Ishikawa (cell line): ENCODE data around the gene FADS3.

Experiments used
- CEBPB ChIP-seq: IDR thresholded peaks from 2 replicates; pipeline ENCODE4 v1.6.1; 2012
- CREB1 ChIP-seq: IDR thresholded peaks from 2 replicates; pipeline ENCODE4 v1.6.1; 2012; ENCODE audit warnings: low read depth
- EGR1 ChIP-seq: IDR thresholded peaks from 2 replicates; pipeline ENCODE4 v1.6.1; 2012
- EP300 ChIP-seq: IDR thresholded peaks from 2 replicates; pipeline ENCODE4 v1.6.1; 2012; ENCODE audit warnings: borderline replicate concordance
- FOXM1 ChIP-seq: IDR thresholded peaks from 2 replicates; pipeline ENCODE4 v1.6.1; 2012; ENCODE audit warnings: low read depth, borderline replicate concordance
- RAD21 ChIP-seq: IDR thresholded peaks from 2 replicates; pipeline ENCODE4 v1.6.1; 2012; ENCODE audit warnings: low read depth
- TAF1 ChIP-seq: IDR thresholded peaks from 2 replicates; pipeline ENCODE4 v1.6.1; 2012; ENCODE audit warnings: low read depth, mild to moderate bottlenecking
- TEAD4 ChIP-seq: IDR thresholded peaks from 2 replicates; pipeline ENCODE4 v1.6.1; 2012
- USF1 ChIP-seq: IDR thresholded peaks from 2 replicates; pipeline ENCODE4 v1.6.1; 2012
- YY1 ChIP-seq: IDR thresholded peaks from 2 replicates; pipeline ENCODE4 v1.6.1; 2012; ENCODE audit warnings: low read depth
- ZBTB7A ChIP-seq: IDR thresholded peaks from 2 replicates; pipeline ENCODE4 v1.6.1; 2012; ENCODE audit warnings: low read depth
- TF ChIP-seq, protein P1 (sequence below): IDR thresholded peaks from 2 replicates; pipeline ENCODE4 v1.6.1; 2012
- TF ChIP-seq, protein P2 (sequence below): IDR thresholded peaks from 2 replicates; pipeline ENCODE4 v1.6.1; 2012; ENCODE audit warnings: low read depth, mild to moderate bottlenecking

GRCh38 chr11:61839742-61840141 lies 51.6 kb downstream of the FADS3 start:
- TF ChIP-seq, protein P1, sequence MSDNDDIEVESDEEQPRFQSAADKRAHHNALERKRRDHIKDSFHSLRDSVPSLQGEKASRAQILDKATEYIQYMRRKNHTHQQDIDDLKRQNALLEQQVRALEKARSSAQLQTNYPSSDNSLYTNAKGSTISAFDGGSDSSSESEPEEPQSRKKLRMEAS: no peak
- no peak for TF ChIP-seq TAF1
- no peak for TF ChIP-seq RAD21
- no peak for TF ChIP-seq YY1
- TF ChIP-seq EP300: no peak
- no peak for TF ChIP-seq ZBTB7A
- no peak for TF ChIP-seq FOXM1
- TF ChIP-seq, protein P2, sequence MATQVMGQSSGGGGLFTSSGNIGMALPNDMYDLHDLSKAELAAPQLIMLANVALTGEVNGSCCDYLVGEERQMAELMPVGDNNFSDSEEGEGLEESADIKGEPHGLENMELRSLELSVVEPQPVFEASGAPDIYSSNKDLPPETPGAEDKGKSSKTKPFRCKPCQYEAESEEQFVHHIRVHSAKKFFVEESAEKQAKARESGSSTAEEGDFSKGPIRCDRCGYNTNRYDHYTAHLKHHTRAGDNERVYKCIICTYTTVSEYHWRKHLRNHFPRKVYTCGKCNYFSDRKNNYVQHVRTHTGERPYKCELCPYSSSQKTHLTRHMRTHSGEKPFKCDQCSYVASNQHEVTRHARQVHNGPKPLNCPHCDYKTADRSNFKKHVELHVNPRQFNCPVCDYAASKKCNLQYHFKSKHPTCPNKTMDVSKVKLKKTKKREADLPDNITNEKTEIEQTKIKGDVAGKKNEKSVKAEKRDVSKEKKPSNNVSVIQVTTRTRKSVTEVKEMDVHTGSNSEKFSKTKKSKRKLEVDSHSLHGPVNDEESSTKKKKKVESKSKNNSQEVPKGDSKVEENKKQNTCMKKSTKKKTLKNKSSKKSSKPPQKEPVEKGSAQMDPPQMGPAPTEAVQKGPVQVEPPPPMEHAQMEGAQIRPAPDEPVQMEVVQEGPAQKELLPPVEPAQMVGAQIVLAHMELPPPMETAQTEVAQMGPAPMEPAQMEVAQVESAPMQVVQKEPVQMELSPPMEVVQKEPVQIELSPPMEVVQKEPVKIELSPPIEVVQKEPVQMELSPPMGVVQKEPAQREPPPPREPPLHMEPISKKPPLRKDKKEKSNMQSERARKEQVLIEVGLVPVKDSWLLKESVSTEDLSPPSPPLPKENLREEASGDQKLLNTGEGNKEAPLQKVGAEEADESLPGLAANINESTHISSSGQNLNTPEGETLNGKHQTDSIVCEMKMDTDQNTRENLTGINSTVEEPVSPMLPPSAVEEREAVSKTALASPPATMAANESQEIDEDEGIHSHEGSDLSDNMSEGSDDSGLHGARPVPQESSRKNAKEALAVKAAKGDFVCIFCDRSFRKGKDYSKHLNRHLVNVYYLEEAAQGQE: no peak
- no peak for TF ChIP-seq CEBPB
- TF ChIP-seq CREB1: no peak
- TF ChIP-seq USF1: no peak
- TF ChIP-seq EGR1: no peak
- TF ChIP-seq TEAD4: no peak
